GM13977 (cell line): ENCODE results near the gene DSE.

Experiments used
- DNase-seq: peaks from one replicate; pipeline ENCODE4 v3.0.0; 2012; ENCODE audit warnings: low spot score
- in situ Hi-C: fragments of 300-500 bp; cut with MboI; formaldehyde crosslinking; loops from one replicate; pipeline ENCODE4 v1.12.0; 2022; ENCODE audit warnings: low sequenced_read_pairs, low pct_unique_long_range_greater_than_20kb, mixed read lengths, inconsistent platforms; ENCODE audit not compliant: unreplicated experiment
- TF ChIP-seq, protein P1 (sequence below): IDR thresholded peaks from 2 replicates; pipeline ENCODE4 v1.5.1; 2012; ENCODE audit warnings: mild to moderate bottlenecking, control low read depth; ENCODE audit not compliant: insufficient read depth; ENCODE audit errors: extremely low read depth, missing control alignments

DSE gene

DNA sequence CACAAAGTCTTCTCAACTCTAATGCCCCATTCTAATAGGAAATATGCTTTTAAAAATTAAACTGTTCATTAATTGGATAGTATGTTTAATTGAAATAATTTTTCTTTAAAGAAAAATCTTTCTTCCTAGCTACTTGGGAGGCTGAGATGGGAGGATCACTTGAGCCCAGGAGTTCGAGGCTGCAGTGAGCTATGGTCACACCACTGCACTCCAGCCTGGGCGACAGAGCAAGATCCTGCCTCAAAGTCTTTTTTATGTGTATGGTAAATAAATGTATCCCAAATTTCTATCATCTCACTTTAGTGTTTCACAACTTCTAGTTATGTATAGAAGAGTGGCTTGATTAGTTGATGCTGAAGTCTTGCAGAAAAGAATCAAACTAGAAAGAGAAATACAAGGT, 4.5 kb downstream of the DSE start:
- DNase-seq = no peak
- in situ Hi-C loops = no loop called here
- TF ChIP-seq, protein P1, sequence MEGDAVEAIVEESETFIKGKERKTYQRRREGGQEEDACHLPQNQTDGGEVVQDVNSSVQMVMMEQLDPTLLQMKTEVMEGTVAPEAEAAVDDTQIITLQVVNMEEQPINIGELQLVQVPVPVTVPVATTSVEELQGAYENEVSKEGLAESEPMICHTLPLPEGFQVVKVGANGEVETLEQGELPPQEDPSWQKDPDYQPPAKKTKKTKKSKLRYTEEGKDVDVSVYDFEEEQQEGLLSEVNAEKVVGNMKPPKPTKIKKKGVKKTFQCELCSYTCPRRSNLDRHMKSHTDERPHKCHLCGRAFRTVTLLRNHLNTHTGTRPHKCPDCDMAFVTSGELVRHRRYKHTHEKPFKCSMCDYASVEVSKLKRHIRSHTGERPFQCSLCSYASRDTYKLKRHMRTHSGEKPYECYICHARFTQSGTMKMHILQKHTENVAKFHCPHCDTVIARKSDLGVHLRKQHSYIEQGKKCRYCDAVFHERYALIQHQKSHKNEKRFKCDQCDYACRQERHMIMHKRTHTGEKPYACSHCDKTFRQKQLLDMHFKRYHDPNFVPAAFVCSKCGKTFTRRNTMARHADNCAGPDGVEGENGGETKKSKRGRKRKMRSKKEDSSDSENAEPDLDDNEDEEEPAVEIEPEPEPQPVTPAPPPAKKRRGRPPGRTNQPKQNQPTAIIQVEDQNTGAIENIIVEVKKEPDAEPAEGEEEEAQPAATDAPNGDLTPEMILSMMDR = no peak

GRCh38 chr6:116376149-116376548, 5.4 kb downstream of the DSE start:
- no peak for DNase-seq
- in situ Hi-C loops = no loop called here
- TF ChIP-seq, protein P1 = no peak

GRCh38 chr6:116379764-116380163, 9.0 kb downstream of the DSE start:
- in situ Hi-C loops = no loop called here
- TF ChIP-seq, protein P1 = no peak
- no peak for DNase-seq

- in situ Hi-C loops = no loop called here
- TF ChIP-seq, protein P1 = no peak
- DNase-seq = no peak
Observed at GRCh38 chr6:116380346-116380745, 9.6 kb downstream of the DSE start.

DNA sequence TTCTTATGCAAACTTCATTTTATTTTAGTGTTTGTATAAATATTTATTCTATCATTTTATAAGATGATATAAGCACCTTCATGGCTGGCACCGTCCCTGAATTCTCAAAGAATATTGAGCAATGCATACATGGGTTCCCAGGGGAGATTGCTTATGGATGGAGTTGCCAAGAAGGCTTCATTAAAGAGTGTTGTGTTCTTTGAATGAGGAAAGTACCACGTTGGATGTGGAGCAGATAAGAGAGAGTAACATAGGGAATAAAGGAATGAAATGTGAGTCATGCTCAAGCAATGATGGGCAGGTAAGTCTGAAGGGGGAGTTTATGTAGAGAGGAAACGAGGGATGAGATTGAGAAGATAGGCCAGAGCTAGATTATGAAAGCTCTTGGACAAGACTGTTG, 10.3 kb downstream of the DSE start:
- TF ChIP-seq, protein P1 = no peak
- DNase-seq = no peak
- in situ Hi-C loops = no loop called here

- in situ Hi-C loops = no loop called here
- DNase-seq = no peak
- TF ChIP-seq, protein P1 = no peak
Observed at GRCh38 chr6:116382587-116382986, 11.8 kb downstream of the DSE start.
